ENCODE measurements around the gene LGI4.
"Not testable (repeated sequence)": the region's sequence is repeated elsewhere in the genome, so short reads cannot be mapped to it uniquely, and the experiment has no call there.

The LGI4 gene

GRCh38 chr19:35105411-35106290 lies 29.2 kb downstream of the LGI4 start:
- TF ChIP-seq CTCF (conservative IDR thresholded peaks at IDR 0.05), result no peak
- no peak overlapping the region for H3K27ac ChIP-seq

GRCh38 chr19:35105047-35105410 lies 29.8 kb downstream of the LGI4 start:
- H3K27ac ChIP-seq, result no peak overlapping the region
- TF ChIP-seq CTCF (conservative IDR thresholded peaks at IDR 0.05), result no peak

DNA sequence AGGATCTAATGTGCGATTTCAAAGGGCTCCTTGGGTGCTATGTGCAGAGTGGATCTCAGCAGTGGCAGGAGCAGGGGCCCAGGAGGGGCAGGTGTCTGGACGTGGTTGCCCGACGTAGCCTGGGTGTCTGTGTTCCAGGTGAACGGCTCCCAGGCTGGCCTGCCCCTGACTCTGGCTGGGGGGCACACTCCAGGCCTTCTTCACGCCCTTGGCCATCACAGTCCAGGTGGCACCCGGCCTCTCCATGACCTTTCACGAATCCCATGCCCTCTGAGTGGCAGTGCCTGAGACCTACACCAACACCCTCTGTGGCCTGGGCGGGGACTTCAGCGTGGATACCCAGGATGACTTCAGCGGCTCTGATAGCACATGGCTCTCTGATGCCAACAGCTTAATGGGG lies 30.5 kb downstream of the LGI4 start:
- no peak overlapping the region for H3K27ac ChIP-seq
- TF ChIP-seq CTCF (conservative IDR thresholded peaks at IDR 0.05), result no peak

- not testable (repeated sequence) for H3K27ac ChIP-seq
Observed at GRCh38 chr19:35103614-35104013, 31.2 kb downstream of the LGI4 start.

GRCh38 chr19:35101949-35102348 lies 32.9 kb downstream of the LGI4 start:
- H3K27ac ChIP-seq, result not testable (repeated sequence)

GRCh38 chr19:35100588-35101533 lies 34.0 kb downstream of the LGI4 start:
- H3K27ac ChIP-seq, result no peak overlapping the region
- TF ChIP-seq CTCF (conservative IDR thresholded peaks at IDR 0.05), result no peak

DNA sequence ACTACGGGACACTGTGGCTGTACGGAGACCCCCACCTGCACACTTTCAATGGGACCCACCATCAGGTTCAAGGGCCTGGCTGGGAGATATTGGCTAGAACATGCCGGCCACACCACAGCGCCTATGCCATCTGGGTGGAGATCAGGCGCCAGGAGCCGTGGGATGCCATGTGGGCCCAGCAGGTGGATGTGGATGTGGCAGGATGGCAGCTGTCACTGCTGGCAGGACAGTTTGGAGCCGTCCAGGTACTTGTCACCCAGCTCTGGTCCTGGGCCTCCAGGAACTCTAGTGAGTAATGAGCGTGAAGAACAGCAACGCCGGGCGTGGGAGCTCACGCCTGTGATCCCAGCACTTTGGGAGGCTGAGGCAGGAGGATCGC lies 35.0 kb downstream of the LGI4 start:
- TF ChIP-seq CTCF (conservative IDR thresholded peaks at IDR 0.05), result no peak
- H3K27ac ChIP-seq, result no peak overlapping the region

DNA sequence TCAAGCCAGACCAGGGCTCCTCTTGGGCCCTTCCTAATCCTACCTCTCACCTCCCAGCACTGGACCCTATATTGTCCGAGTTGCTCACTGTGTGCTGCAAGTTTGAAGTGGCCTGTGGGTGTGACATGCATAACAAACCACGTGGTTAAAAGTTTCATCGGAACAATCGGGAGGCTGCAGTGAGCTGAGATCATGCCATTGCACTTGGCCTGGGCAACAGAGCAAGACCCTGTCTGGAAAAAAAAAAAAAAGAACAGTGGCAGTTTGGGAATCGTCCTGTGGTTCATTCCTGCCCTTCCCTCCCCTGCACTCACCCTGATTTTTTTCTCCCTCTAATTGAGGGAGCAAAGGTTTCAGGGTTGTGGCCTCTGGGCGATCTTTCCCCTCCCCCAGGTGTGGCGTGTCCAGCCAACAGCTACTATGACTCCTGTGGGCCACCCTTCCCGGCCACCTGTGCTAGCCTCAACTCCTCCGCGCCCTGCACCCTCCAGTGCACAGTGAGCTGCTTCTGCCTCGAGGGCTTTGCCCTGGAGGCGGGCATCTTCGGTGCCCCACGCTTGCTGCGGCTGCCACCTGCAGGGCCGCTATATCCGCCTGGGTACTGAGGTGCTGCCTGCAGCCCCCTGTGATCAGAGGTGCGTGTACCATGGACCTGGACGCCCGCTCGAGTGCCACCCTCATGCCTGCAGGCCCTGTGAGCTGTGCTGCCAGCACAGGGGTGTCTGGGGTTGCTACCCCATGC lies 35.5 kb downstream of the LGI4 start:
- H3K27ac ChIP-seq, result no peak overlapping the region
- no peak for TF ChIP-seq CTCF (conservative IDR thresholded peaks at IDR 0.05)
